Measurements from ENCODE around the gene CMC4. TPM values are rescaled to one million over a fixed set of nuclear protein-coding genes. Genes with fewer than 3 reads are reported as not detected.

CMC4 gene, protein sequence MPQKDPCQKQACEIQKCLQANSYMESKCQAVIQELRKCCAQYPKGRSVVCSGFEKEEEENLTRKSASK
- 1 to 10 TPM; 3.4 to 3.7 TPM for total RNA-seq

DNA sequence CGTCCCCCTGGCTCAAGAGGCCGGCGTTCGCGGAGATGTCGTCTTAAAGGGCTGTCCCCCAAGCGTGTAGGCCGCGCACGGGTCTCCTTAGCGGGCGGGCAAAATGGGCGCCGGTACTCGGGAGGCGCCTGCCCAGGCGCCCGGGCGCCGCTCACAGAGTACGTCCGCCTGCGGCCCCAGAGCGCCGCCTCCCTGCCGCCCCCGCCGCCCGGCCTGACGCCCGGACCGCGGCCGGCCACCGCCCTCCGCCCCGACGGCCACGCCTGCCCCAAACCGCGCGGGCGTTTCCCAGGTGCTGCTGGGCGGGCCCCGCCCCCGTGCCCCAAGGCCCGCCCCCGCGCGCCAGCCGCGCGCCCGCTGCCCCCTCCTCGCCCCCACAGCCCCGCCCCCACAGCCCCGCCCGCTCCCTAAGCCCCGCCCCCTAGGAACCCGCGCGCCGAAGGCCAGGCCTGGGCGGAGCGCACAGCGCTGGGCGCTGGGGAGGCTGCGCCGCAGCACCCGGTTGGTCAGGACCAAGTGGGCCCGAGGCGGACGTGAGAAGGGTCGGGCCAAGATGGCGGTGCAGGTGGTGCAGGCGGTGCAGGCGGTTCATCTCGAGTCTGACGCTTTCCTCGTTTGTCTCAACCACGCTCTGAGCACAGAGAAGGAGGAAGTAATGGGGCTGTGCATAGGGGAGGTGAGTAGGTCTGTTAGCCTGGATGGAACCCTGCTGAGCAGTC, at the start of gene CMC4, which contains the start of the genes BRCC3 and MTCP1:
Gene CMC4, minus strand, starts transcription at position 162 of the 719 bp plus-strand sequence. CDS start 7,113 bp downstream, outside the sequence.
Gene BRCC3, plus strand, starts transcription at position 534 of the 719 bp plus-strand sequence. Its CDS starts 20 bp downstream, at position 554.
Gene MTCP1, minus strand, starts transcription at position 162 of the 719 bp plus-strand sequence. CDS start 5,126 bp downstream, outside the sequence.
- CTCF ChIA-PET, result interaction anchor here (0.7 to 1.5 kb wide), 2 partner anchors 14 kb away, joined by 4 read pairs; no protein-coding TSS in a partner anchor
- peak; percentile 91 for ATAC-seq
- H3K4me3 Mint-ChIP-seq, result peak within 1 kb of the TSS; percentile 93
- peak; percentile 87 for DNase-seq
- H3K4me1 Mint-ChIP-seq, result peaks cover 63% of the 10 kb centered on the region
- peak within 1 kb of the TSS; percentile 93 for H3K27ac Mint-ChIP-seq
- H3K9me3 Mint-ChIP-seq (ENCODE audit: low read depth), result no peaks in the 10 kb centered on the region
- peaks cover 29% of the 10 kb centered on the region for H3K36me3 Mint-ChIP-seq
- no peaks in the 10 kb centered on the region for H3K27me3 Mint-ChIP-seq

- no peaks in the 10 kb centered on the region for H3K4me1 Mint-ChIP-seq
- H3K4me3 Mint-ChIP-seq, result no peak overlapping the region
- CTCF ChIA-PET, result interaction anchor here (0.5 kb wide), 1 partner anchor 119 kb away, joined by 3 read pairs; no protein-coding TSS in a partner anchor
- ATAC-seq (no peak), DNase-seq (no peak)
- H3K36me3 Mint-ChIP-seq, result peaks cover 49% of the 10 kb centered on the region
- H3K27me3 Mint-ChIP-seq, result no peaks in the 10 kb centered on the region
- no peaks in the 10 kb centered on the region for H3K9me3 Mint-ChIP-seq (ENCODE audit: low read depth)
- H3K27ac Mint-ChIP-seq, result no peak overlapping the region
Observed at GRCh38 chrX:155115174-155115819, 44.4 kb upstream of the CMC4 start.

DNA sequence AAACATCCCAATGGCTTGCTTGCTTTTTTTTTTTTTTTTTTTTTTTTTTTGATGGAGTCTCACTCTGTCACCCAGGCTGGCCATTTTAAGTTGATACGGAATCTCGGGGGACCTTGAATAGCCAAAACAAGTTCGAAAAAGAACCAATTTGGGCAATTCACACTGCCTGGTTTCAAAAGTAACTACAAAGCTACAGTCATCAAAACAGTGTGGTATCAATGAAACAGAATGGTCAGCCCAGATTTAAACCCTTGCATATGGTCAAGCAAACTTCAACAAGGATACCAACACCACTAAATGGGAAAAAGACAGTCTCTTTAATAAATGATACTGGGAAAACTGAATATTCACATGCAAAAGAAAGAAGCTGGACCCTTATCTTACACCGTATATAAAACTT, 42.2 kb upstream of the CMC4 start:
- Mint-ChIP-seq H3K4me3 (no peak overlapping the region), H3K4me1 (peaks cover 2% of the 10 kb centered on the region), H3K27ac (no peak overlapping the region), H3K36me3 (peaks cover 47% of the 10 kb centered on the region), H3K27me3 (no peaks in the 10 kb centered on the region), H3K9me3 (ENCODE audit: low read depth) (no peaks in the 10 kb centered on the region)
- DNase-seq (no peak), ATAC-seq (no peak)
- CTCF ChIA-PET, result no interaction called here

GRCh38 chrX:155112171-155112570, 41.2 kb upstream of the CMC4 start:
- H3K27ac Mint-ChIP-seq, result no peak overlapping the region
- H3K36me3 Mint-ChIP-seq, result peaks cover 52% of the 10 kb centered on the region
- H3K9me3 Mint-ChIP-seq (ENCODE audit: low read depth), result no peaks in the 10 kb centered on the region

GRCh38 chrX:155108427-155108826, 37.5 kb upstream of the CMC4 start:
- DNase-seq, result no peak
- Mint-ChIP-seq H3K27me3 (no peaks in the 10 kb centered on the region), H3K27ac (no peak overlapping the region), H3K4me1 (peaks cover 2% of the 10 kb centered on the region), H3K4me3 (no peak overlapping the region), H3K9me3 (ENCODE audit: low read depth) (no peaks in the 10 kb centered on the region), H3K36me3 (peaks cover 43% of the 10 kb centered on the region)
- CTCF ChIA-PET, result no interaction called here
- ATAC-seq, result no peak

More at GRCh38 chrX:155112171-155112570, 41.2 kb upstream of the CMC4 start:
- ATAC-seq (no peak), DNase-seq (no peak)
- no peak overlapping the region for H3K4me3 Mint-ChIP-seq
- CTCF ChIA-PET, result no interaction called here
- no peaks in the 10 kb centered on the region for H3K27me3 Mint-ChIP-seq
- H3K4me1 Mint-ChIP-seq, result peaks cover 2% of the 10 kb centered on the region

DNA sequence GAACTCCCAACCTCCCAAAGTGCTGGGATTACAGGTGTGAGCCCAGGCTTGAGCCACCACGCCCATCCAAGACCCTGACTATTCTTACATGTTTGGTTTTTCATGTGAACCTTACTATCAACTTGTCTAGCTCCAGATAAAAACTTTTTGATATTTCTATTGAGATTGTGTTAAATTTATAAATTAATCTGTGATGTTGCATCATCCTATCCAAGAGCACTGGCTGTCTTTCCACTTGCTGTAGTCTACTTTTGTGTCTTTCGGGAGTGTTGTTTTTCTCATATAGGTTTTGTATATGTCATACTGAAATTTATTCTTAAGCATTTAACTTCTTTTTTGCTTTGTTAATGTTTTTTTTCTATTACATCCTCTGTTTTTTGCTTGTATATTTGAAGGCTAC, 35.0 kb upstream of the CMC4 start:
- Mint-ChIP-seq H3K4me3 (no peak overlapping the region), H3K27me3 (no peaks in the 10 kb centered on the region), H3K27ac (no peak overlapping the region), H3K36me3 (peaks cover 31% of the 10 kb centered on the region), H3K9me3 (ENCODE audit: low read depth) (no peaks in the 10 kb centered on the region), H3K4me1 (peaks cover 2% of the 10 kb centered on the region)
- ATAC-seq, result no peak
- CTCF ChIA-PET, result no interaction called here
- DNase-seq, result no peak

DNA sequence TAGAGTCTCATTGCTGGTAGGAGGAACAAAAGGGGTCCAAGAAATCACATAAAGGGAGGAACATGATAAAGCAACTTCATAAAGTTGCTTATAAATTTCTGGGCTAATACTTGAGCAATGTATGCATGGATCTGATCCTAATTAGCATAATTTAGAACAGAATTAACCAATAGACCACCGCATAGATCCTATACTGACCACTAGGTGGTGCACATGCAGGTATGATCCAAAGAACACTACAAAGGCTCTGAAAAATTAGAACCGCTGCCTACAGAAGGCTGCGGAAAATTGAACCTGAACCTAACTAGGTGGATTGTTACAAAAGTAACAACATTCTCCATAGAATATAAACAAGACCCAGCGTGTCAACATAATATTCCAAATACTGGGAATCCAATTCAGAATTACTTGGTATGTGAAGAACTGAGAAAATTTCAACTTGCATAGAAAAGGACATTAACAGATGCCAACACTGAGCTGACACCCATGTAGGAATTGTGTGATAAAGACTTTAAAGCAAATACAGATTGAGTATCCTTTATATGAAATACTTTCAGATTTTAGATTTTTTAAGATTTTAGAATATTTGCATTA, 23.6 kb upstream of the CMC4 start:
- CTCF ChIA-PET, result interaction anchor here (0.7 to 1.8 kb wide), 4 partner anchors 19 to 177 kb away, joined by 3 to 6 read pairs (median 6); no protein-coding TSS in a partner anchor
- DNase-seq (no peak), ATAC-seq (peak; percentile 60)
- Mint-ChIP-seq H3K27ac (no peak overlapping the region), H3K4me1 (peaks cover 2% of the 10 kb centered on the region), H3K4me3 (no peak overlapping the region), H3K9me3 (ENCODE audit: low read depth) (no peaks in the 10 kb centered on the region), H3K27me3 (no peaks in the 10 kb centered on the region), H3K36me3 (peaks cover 22% of the 10 kb centered on the region)

DNA sequence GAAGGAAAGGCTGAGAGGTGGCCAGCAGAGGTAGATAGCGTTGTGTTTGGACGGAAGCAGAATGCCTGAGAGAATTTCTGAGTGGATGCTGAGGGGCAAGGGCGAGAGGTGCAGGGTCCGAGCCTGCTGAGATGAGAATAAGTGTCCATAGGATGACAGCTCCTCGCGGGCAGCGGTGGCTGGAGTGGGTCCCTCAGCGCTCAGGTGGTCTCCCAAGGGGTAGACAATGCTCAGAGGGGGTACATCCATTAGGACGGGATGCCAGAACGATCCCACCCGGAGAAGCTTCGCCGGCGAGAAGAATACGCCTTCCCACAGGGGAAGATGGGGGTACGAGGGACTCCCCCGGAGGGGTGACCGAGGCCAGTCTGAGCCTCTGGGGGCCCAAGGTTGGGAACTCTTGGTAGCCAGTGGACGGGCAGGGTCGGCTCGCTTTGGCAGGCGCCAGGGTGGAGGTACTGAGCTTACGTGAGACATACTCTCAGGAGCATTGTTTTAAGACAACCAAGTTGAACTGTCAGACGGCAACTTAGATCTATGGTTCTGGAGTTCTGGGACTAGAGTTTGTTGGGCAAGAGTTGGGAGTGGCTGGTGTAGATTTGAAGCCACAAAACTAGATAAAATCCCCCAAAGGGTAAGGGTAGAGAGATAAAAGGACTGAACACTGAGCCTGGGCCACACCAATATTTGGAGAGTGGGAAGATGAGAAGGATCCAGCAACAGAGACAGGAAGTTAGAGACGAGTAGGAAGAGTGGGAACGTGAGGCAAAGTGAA, 16.2 kb upstream of the CMC4 start:
- Mint-ChIP-seq H3K4me1 (no peaks in the 10 kb centered on the region), H3K27me3 (no peaks in the 10 kb centered on the region), H3K9me3 (ENCODE audit: low read depth) (no peaks in the 10 kb centered on the region), H3K36me3 (peaks cover 35% of the 10 kb centered on the region), H3K27ac (no peak overlapping the region), H3K4me3 (no peak overlapping the region)
- no peak for ATAC-seq
- DNase-seq, result no peak
- CTCF ChIA-PET, result interaction anchor here (0.6 to 2.2 kb wide), 8 partner anchors 12 to 170 kb away, joined by 3 to 7 read pairs (median 3); no protein-coding TSS in a partner anchor

- H3K4me3 Mint-ChIP-seq, result no peak overlapping the region
- no peaks in the 10 kb centered on the region for H3K4me1 Mint-ChIP-seq
- CTCF ChIA-PET, result interaction anchor here (0.6 to 2.2 kb wide), 8 partner anchors 11 to 169 kb away, joined by 3 to 7 read pairs (median 3); no protein-coding TSS in a partner anchor
- ATAC-seq (peak; percentile 45), DNase-seq (peak; percentile 49)
- no peaks in the 10 kb centered on the region for H3K27me3 Mint-ChIP-seq
- H3K27ac Mint-ChIP-seq, result no peak overlapping the region
- H3K9me3 Mint-ChIP-seq (ENCODE audit: low read depth), result no peaks in the 10 kb centered on the region
- peaks cover 39% of the 10 kb centered on the region for H3K36me3 Mint-ChIP-seq
Observed at GRCh38 chrX:155086202-155086840, 15.4 kb upstream of the CMC4 start.

DNA sequence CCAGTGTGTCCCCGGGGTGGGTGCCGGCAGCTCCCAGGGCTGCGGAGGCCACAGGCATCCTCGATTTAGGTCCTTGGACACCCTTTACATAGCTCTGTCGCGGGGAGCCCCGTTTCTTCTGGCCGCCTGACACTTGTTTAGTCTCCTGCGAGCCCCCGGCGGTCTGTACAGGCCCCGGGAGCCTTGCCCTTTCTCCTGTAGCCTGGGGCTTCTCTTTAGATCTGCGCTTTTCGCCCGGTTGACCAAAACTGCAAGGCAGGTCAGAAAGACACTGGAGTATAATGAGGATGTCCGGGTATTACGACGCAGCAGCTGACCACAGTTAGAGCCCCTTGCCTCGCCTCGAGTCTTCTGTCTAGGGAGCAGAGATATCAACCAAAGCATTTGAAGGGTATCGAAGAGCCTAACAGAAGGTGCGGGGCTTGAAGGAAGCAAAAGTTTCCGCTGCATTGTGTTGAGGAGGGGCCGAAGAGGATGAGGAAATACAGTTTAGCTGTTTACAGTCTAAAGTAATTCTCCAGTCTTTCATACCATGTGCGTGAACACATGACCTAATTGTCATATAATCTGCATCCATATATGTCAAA, 851 bp upstream of the CMC4 start:
- peaks cover 58% of the 10 kb centered on the region for H3K4me1 Mint-ChIP-seq
- no peaks in the 10 kb centered on the region for H3K9me3 Mint-ChIP-seq (ENCODE audit: low read depth)
- peak overlapping the region; percentile 93 for H3K4me3 Mint-ChIP-seq
- no peaks in the 10 kb centered on the region for H3K27me3 Mint-ChIP-seq
- H3K36me3 Mint-ChIP-seq, result peaks cover 33% of the 10 kb centered on the region
- CTCF ChIA-PET, result interaction anchor here (1.3 to 1.5 kb wide), 2 partner anchors 9 to 15 kb away, joined by 3 to 4 read pairs; no protein-coding TSS in a partner anchor
- DNase-seq (no peak), ATAC-seq (no peak)
- H3K27ac Mint-ChIP-seq, result peak overlapping the region; percentile 93

GRCh38 chrX:155070663-155070974, 317 bp downstream of the CMC4 start:
- peaks cover 64% of the 10 kb centered on the region for H3K4me1 Mint-ChIP-seq
- H3K27me3 Mint-ChIP-seq, result no peaks in the 10 kb centered on the region
- no peaks in the 10 kb centered on the region for H3K9me3 Mint-ChIP-seq (ENCODE audit: low read depth)
- no peak for DNase-seq
- CTCF ChIA-PET, result interaction anchor here (0.7 kb wide), 1 partner anchor 14 kb away, joined by 4 read pairs; no protein-coding TSS in a partner anchor
- peak overlapping the region; percentile 73 for H3K27ac Mint-ChIP-seq
- H3K36me3 Mint-ChIP-seq, result peaks cover 28% of the 10 kb centered on the region
- H3K4me3 Mint-ChIP-seq, result peak overlapping the region; percentile 76
- ATAC-seq, result peak; percentile 14

- Mint-ChIP-seq H3K27ac (peak overlapping the region; percentile 73), H3K36me3 (peaks cover 22% of the 10 kb centered on the region), H3K27me3 (no peaks in the 10 kb centered on the region), H3K9me3 (ENCODE audit: low read depth) (no peaks in the 10 kb centered on the region), H3K4me3 (peak overlapping the region; percentile 76), H3K4me1 (peaks cover 60% of the 10 kb centered on the region)
- DNase-seq (no peak), ATAC-seq (no peak)
- CTCF ChIA-PET, result interaction anchor here (0.7 to 1.3 kb wide), 2 partner anchors 13 kb away, joined by 3 to 4 read pairs; no protein-coding TSS in a partner anchor
Observed at GRCh38 chrX:155070038-155070437, 898 bp downstream of the CMC4 start.
